Endothelial cell of hepatic sinusoid (primary cell): ENCODE measurements around the gene CHPF2.

Experiments used
- in situ Hi-C: cut with HindIII; loops from 2 replicates; pipeline ENCODE4 v1.10.0; 2017; ENCODE audit warnings: low sequenced_read_pairs

Gene CHPF2

DNA sequence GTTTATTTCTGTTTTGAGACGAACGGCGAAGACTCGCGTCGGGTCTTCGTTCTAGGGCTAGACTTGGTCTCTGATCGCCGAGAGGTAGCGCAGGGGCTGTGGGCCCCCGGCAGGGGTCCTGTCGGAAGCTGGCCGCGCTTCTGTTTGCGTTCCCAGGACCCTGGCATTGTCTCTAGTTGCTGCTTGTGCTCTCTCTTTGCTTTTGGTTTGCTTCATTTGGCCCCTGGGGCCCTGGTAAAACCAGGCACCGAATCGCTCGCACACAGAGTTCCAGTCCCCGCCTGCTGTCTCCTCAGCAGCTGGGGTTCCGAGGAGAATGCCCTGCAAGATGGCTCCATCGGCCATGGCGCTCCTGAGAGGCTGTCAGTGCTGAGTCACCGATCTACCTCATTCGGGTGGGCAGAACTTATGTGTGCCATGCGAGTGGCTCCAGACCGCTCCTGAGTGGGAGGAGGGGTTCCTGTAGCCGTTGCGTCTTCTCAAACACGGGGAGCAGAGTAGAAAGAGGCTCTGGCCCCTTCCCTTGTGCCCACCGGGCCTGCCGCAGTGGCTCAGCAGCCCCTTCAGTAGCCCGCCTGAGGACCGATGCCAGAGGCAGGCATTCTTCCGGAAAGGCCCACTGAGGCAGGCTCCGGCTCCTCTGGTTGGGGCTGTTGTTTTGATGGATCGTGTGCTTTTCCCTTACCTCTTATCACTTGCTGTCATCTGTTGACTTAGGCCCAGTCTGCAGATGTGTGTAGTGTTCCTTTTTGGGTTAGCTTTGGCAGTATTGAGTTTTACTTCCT, 826 bp downstream of the CHPF2 start:
- in situ Hi-C loops: no loop called here

DNA sequence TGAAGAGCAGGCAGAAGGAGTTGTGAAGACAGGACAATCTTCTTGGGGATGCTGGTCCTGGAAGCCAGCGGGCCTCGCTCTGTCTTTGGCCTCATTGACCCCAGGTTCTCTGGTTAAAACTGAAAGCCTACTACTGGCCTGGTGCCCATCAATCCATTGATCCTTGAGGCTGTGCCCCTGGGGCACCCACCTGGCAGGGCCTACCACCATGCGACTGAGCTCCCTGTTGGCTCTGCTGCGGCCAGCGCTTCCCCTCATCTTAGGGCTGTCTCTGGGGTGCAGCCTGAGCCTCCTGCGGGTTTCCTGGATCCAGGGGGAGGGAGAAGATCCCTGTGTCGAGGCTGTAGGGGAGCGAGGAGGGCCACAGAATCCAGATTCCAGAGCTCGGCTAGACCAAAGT, 1.5 kb downstream of the CHPF2 start:
- in situ Hi-C loops: no loop called here

DNA sequence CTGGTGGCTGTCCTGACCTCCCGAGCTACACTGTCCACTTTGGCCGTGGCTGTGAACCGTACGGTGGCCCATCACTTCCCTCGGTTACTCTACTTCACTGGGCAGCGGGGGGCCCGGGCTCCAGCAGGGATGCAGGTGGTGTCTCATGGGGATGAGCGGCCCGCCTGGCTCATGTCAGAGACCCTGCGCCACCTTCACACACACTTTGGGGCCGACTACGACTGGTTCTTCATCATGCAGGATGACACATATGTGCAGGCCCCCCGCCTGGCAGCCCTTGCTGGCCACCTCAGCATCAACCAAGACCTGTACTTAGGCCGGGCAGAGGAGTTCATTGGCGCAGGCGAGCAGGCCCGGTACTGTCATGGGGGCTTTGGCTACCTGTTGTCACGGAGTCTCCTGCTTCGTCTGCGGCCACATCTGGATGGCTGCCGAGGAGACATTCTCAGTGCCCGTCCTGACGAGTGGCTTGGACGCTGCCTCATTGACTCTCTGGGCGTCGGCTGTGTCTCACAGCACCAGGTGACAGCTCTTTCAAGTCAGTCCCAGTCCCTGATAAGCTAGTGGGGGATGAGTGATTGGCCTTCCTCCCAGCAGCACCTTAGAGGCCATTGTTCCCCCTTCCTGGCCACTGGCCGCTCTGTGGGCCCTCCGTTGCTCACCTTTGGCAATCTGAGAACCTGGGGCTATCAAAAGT, 3.0 kb downstream of the CHPF2 start:
- in situ Hi-C loops: no loop called here

DNA sequence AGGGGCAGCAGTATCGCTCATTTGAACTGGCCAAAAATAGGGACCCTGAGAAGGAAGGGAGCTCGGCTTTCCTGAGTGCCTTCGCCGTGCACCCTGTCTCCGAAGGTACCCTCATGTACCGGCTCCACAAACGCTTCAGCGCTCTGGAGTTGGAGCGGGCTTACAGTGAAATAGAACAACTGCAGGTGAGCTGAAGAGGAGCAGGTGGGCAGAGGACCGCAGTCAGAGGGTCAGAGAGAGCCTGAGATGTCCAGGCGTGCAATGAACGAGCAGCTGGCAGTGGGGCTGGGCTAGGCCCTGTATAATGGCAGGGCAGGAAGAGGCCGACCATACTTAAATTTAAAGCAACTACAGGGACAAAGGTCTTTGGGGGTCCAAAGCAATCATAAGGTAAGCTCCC, 4.1 kb downstream of the CHPF2 start:
- in situ Hi-C loops: no loop called here

DNA sequence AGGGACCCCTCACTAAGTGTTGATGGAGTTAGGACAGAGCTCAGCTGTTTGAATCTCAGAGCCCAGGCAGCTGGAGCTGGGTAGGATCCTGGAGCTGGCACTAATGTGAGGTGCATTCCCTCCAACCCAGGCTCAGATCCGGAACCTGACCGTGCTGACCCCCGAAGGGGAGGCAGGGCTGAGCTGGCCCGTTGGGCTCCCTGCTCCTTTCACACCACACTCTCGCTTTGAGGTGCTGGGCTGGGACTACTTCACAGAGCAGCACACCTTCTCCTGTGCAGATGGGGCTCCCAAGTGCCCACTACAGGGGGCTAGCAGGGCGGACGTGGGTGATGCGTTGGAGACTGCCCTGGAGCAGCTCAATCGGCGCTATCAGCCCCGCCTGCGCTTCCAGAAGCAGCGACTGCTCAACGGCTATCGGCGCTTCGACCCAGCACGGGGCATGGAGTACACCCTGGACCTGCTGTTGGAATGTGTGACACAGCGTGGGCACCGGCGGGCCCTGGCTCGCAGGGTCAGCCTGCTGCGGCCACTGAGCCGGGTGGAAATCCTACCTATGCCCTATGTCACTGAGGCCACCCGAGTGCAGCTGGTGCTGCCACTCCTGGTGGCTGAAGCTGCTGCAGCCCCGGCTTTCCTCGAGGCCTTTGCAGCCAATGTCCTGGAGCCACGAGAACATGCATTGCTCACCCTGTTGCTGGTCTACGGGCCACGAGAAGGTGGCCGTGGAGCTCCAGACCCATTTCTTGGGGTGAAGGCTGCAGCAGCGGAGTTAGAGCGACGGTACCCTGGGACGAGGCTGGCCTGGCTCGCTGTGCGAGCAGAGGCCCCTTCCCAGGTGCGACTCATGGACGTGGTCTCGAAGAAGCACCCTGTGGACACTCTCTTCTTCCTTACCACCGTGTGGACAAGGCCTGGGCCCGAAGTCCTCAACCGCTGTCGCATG, 5.2 kb downstream of the CHPF2 start:
- in situ Hi-C loops: no loop called here

DNA sequence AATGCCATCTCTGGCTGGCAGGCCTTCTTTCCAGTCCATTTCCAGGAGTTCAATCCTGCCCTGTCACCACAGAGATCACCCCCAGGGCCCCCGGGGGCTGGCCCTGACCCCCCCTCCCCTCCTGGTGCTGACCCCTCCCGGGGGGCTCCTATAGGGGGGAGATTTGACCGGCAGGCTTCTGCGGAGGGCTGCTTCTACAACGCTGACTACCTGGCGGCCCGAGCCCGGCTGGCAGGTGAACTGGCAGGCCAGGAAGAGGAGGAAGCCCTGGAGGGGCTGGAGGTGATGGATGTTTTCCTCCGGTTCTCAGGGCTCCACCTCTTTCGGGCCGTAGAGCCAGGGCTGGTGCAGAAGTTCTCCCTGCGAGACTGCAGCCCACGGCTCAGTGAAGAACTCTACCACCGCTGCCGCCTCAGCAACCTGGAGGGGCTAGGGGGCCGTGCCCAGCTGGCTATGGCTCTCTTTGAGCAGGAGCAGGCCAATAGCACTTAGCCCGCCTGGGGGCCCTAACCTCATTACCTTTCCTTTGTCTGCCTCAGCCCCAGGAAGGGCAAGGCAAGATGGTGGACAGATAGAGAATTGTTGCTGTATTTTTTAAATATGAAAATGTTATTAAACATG, 6.0 kb downstream of the CHPF2 start:
- in situ Hi-C loops: no loop called here

DNA sequence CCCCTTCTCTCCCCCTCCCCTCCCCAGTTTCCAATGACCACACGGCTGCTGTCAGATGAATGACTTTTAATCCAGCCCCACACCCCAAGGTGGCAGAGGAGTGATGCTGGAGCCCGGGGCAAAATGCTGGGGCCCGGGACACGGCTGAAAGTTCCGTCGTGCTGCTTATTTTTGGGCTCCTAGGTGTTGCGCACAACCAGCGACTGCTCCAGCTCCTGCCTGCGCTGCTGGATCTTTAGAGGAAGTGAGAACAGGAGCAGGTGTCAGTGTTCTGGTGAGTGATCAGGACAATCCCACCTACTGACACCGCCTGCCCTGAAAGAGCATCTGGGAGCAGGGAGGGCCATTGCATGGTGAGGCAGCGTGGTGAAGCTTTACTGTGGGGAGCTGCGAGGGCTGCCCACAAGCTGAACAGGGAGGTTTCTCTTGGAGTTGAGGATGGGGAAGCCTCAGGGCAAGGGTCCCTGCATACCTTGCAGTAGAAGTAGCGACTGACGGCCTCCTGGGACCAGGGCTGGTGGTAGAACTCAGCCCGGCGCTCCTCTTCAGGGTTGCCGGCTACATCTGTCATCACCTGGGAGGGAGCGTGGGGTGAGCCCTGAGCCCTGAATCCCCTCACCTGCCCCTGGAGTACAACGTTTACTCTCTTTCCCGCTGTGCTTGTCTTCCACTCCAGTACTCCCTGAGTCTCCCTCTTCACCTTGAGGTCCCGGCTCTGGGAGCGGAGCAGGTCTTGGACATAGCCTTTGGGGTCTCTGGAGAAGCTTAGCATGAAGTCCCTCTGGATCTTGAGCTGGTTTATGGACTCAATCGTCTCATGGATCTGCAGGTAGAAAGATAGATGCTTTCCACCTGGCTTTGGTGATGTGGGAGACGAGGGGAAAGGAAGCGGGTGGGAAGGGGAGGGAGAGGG, 6.9 kb downstream of the CHPF2 start:
- in situ Hi-C loops: no loop called here

DNA sequence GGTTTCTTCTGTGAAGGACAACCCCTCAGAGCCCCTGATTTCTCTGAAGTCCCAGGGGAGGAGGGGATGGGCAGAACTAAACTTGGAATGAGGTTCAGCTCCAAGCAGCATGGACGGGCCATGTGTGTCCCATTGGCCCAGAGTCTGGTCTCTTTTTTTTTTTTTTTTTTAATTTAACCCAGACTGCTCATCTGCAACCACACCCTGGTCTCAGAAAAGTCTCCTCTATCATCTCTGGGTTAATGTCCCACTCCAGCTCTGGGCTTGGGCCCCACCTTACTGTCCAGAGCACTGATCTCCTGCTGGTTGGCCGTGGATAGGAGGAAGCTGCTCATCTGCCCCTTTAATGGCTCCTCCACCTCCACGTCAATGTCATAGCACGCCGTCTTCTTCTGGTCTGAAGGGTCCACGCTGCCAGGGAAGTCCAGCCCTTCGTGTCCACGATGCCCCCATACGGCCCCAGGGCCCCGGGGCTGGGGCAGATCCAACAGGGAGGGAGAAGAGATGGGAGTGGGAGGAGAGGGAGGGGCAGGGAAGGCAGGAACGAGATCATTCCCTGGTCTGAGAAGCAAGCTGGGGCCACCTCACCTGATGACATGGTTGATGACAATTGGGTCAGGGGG, 7.7 kb downstream of the CHPF2 start:
- in situ Hi-C loops: no loop called here

DNA sequence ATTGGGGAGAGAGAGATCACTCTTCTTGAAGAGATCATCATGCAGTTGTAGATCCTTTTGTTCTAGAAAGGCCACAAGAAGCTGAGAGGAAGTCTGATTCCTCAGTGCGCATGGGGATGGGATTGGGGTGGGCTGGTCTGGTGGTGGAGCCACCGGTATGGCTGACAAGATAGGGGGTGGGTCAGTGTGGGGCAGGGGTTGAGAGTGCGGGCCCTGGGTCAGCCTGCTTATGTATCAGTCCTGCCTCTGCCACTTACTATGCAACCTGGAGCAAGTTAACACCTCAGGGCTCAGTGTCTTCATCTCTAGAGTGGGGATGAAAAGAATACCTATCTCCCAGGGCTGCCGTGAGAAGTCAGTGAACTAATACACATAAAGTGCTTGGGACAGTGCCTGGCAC, 8.3 kb downstream of the CHPF2 start:
- in situ Hi-C loops: no loop called here

DNA sequence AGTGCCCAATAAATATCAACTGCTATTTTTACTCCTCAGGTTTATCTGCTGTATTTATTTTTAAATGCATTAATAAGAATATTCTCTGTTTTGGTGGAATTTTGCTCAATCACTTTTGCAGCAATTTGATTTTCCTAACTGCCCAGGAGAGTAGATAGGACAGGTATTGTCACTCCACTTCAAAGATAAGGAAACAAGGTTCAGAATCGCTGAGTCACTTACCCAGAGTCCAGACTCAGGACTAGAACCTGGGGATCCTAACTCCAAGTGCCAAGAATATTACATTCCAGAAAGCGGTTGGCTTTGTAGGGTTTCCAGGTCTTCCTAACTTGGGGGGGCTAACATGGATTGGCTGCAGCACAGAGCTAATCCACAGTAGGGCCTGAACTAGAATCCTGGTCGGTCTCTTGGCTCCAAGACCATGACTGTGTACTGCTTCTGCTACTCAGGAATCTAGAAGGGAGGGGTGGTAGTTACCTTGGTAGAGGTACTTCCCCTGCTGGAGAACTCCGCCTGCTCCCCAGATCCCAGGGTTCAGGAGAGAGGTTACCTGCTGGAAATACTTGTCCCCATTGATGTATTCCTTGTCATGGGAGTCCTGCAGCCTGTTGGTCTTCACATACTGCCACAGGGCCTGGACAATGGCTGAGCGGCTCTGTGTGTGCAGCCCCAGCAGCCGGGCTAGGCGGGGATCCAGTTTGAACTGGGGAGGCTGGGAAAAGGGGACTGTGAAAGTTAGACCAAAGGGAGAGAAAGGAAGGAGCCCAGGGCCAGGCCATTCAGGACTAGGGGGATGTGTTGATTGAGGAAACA, 8.9 kb downstream of the CHPF2 start:
- in situ Hi-C loops: no loop called here

DNA sequence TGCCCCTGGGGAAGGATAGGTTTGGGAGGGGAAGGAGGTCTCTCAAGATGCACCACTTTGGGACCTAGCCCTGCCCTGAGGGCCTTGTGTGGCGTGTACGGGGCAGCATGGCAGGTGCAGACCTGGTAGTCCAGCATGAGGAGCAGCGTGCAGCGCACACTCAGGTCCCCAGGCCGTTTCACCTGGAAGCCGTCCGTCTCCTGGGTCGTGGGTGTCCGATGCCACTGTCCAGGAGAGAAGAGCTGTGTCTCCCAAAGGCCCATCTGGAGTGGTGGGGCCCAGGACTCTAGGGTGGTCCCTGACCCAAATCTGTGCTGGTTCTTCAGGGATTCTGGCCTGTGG, 9.4 kb downstream of the CHPF2 start:
- in situ Hi-C loops: no loop called here

DNA sequence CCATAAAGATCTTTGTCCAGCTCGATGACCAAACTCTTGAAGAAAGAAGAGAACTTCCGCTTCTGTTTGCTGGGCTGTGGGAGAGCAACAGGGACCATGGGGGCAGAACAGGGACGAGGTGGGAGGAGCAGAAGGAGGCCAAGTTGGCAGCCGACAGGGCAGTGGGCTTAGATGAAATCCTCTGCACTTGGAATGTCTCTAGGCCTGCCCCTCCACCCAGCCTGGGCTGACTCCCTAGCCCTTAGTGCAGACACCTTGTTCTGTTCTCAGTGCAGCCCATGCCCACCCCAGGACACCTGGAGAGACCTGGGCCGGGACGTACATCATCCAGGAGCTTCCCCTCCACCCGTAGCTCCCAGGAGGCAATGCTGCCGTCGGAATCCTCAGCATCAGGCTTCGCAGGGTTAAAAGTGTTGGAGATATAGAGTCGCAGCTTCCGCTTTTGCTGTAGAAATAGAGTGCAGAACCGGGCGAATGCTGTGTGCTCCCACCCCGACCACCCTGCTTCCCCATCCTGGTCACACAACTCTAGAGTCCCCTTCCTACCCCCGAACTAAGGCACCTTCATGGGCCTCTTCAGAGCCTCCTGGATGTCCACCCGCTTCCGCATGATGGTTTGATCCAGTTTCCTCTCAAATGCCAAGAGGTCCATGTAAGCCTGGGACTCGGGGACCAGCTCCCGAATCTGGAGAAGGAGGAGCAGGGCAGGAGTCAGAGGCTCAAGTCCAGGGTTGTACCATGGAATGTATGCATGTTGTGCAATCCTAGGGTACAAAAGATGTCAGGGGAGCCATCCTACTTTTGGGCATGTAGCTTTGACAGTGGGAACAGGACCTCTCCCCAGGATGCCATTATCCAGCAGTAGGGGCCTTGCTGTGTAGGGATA, 10.1 kb downstream of the CHPF2 start:
- in situ Hi-C loops: no loop called here

DNA sequence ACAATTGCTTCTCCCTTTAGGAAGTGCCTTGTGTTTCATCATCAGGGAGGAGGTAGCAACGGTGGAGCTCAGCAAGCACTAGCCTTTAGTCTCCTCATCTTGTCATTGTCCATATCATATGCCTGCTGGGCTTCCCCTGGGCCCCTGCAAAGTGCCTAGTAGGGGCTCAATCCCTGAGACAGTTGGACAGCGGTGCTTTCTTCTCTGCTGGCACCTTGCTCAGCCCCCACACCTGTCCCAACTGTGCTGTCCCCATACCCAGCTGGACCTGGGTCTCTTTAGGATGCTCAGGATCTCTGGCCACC, 10.7 kb downstream of the CHPF2 start:
- in situ Hi-C loops: no loop called here

DNA sequence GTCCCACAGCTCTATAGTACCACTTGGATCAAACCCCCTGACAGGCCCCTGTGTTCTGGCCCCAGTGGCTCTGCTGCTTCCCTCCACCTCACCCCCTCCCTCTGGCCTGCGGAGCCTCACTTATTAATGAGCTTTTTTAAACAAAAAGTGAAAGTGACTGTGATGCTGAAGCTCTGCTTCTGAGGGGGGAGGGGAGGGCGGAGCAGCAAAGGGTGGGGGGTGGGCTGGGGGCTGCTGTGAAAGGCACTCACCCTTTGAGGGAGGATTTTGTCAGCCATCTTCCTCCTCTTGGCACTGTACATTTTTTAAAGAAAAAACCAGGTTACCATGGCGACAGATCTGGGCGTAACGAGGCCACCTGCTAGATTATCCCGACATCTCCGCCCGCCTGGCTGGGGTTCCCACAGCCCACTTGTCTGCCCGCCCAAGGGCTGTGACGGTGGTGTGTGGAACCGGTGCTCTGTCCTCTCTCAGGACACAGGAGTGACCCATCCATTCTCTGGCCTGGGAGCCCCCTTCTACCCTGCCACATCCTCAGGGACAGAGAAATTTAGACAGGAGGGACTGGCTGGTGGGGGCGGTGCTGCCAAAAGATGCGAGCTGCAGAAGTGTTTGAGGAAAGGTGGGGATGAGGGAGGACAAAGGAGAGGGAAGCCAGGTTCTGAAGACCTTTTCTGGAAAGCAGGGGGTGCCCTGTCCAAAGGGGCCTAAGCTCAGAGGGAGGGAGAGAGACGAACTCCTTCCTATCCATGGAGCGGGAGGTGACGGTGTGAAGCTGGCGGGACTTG, 11.3 kb downstream of the CHPF2 start:
- in situ Hi-C loops: no loop called here

DNA sequence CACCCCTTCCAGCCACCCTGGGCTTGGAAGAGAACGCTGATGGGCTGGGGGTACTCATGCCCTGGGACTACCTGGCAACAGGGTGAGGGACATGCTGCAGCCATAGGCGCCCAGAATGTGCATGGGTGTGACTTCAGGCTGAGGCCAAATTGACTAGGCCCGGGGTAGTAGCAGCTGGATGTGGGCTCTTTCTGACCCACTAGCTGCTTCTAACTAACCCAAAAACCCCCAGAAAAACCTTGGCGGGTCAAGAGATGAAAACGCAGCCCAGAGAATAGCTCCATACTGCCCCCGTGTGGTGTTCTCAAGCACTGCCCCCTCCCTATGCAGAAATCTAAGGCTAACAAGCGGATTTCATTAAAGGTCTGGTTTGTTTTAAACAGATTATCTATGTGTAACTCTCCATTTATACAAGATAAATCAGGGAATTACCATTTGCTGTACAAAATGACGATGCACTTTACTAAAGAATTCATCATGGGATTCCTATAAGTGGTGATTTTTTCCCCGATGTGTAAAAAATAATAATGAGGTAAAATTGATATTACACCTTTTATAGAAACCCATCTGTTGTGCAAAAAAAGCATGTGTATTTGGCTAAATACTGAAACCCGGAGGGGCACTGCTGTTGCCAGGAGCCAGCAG, 12.0 kb downstream of the CHPF2 start:
- in situ Hi-C loops: no loop called here

DNA sequence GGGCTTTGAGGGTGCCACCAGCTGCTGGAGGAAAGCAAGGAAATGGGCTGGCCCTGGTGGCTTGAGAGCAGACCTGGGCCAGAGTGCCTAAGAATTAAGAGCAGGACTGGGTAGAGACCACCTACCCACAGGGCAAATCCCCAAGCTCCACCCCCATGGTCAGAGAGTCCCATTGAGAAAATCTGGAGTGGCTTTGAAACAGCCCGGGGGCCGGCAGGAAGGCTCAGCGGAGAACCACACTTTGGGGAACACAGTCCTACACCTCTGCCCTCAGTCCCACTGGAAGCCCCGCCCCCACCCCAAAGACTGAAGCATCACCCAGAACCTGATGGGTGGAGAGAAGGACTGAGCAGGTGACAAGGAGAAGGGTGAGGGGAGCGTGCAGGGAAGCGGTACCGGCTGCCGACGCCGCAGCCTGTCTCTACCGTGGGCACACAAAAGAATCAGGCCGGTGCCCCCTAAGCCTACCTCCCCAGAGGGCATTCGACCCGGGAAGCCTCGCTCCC, 12.6 kb downstream of the CHPF2 start:
- in situ Hi-C loops: no loop called here
